Neural cell (in vitro differentiated cells): ENCODE results near the gene ASCL5. TPM values are rescaled to one million over a fixed set of nuclear protein-coding genes. Genes with fewer than 3 reads are reported as not detected.

Source experiments
- H2AFZ ChIP-seq: fragments of 200-600, 300-800 bp; sonication (generic), shearing (Covaris generic); 2 replicates; pipeline ENCODE4 v1.6.0; 2014; ENCODE audit warnings: low read depth, mild to moderate bottlenecking, antibody characterized with exemption, low read length, moderate library complexity
- H3F3A ChIP-seq: fragments of 200-600 bp; shearing (Covaris generic); 2 replicates; pipeline ENCODE4 v1.6.1; 2016; ENCODE audit warnings: mild to moderate bottlenecking, moderate library complexity, mixed read lengths, antibody characterized with exemption, low read length; ENCODE audit not compliant: insufficient read depth, poor library complexity, severe bottlenecking
- H3K27ac ChIP-seq: fragments of 200-600, 300-800 bp; sonication (generic), shearing (Covaris generic); 2 replicates; pipeline ENCODE4 v1.5.1; 2014; ENCODE audit warnings: mild to moderate bottlenecking, low read length, moderate library complexity
- H3K27me3 ChIP-seq: fragments of 300-800, 200-600 bp; sonication (generic), shearing (Covaris generic); 2 replicates; pipeline ENCODE4 v1.6.0; 2014; ENCODE audit warnings: mild to moderate bottlenecking, low read depth, low read length, moderate library complexity; ENCODE audit not compliant: insufficient read depth
- H3K36me3 ChIP-seq: fragments of 300-800, 200-600 bp; sonication (generic), shearing (Covaris generic); 2 replicates; pipeline ENCODE4 v1.5.1; 2014; ENCODE audit warnings: mild to moderate bottlenecking, antibody characterized with exemption, low read length, moderate library complexity; ENCODE audit not compliant: insufficient read depth
- H3K4me2 ChIP-seq: fragments of 300-800, 200-600 bp; sonication (generic), shearing (Covaris generic); 2 replicates; pipeline ENCODE4 v1.6.0; 2014; ENCODE audit warnings: mild to moderate bottlenecking, low read length
- H3K4me3 ChIP-seq: fragments of 300-800, 200-600 bp; sonication (generic), shearing (Covaris generic); 2 replicates; pipeline ENCODE4 v1.5.1; 2014; ENCODE audit warnings: mild to moderate bottlenecking, low read length, moderate library complexity
- H3K79me2 ChIP-seq: fragments of 200-600 bp; shearing (Covaris generic); replicated peaks from 2 replicates; pipeline ENCODE4 v1.6.0; 2014; ENCODE audit warnings: mild to moderate bottlenecking, low read length, moderate library complexity; ENCODE audit not compliant: insufficient read depth
- H3K9ac ChIP-seq: fragments of 300-800, 200-600 bp; sonication (generic), shearing (Covaris generic); 2 replicates; pipeline ENCODE4 v1.6.1; 2016; ENCODE audit warnings: mild to moderate bottlenecking, low read length, mixed read lengths
- H3K9me2 ChIP-seq: fragments of 200-600 bp; shearing (Covaris generic); 2 replicates; pipeline ENCODE4 v1.6.1; 2016; ENCODE audit warnings: mild to moderate bottlenecking, low read length, mixed read lengths; ENCODE audit not compliant: insufficient read depth
- H3K9me3 ChIP-seq: fragments of 200-600, 300-800 bp; sonication (generic), shearing (Covaris generic); 2 replicates; pipeline ENCODE4 v1.6.1; 2016; ENCODE audit warnings: mild to moderate bottlenecking, mixed run types, low read length, moderate library complexity, mixed read lengths
- H4K20me1 ChIP-seq: fragments of 200-600 bp; shearing (Covaris generic); 2 replicates; pipeline ENCODE4 v1.6.1; 2016; ENCODE audit warnings: mild to moderate bottlenecking, mixed run types; ENCODE audit not compliant: insufficient read depth
- CTCF ChIP-seq: fragments of 450-650 bp; IDR thresholded peaks from 2 replicates; pipeline ENCODE4 v1.5.1; 2014; ENCODE audit warnings: antibody characterized with exemption, mild to moderate bottlenecking, moderate library complexity; ENCODE audit not compliant: poor library complexity, severe bottlenecking
- EP300 ChIP-seq: fragments of 450-650 bp; conservative IDR thresholded peaks from 2 replicates; pipeline ENCODE4 v1.6.1; 2014; ENCODE audit warnings: antibody characterized with exemption, mild to moderate bottlenecking, moderate library complexity; ENCODE audit not compliant: poor library complexity, severe bottlenecking
- EZH2 ChIP-seq: fragments of 200-600, 300-800 bp; shearing (Covaris generic), sonication (generic); IDR thresholded peaks from 2 replicates; pipeline ENCODE4 v1.6.1; 2014; ENCODE audit warnings: antibody characterized with exemption, low read length, borderline replicate concordance, mild to moderate bottlenecking; ENCODE audit not compliant: insufficient read depth, poor library complexity, severe bottlenecking
- MXI1 ChIP-seq: fragments of 450-650 bp; conservative IDR thresholded peaks from 2 replicates; pipeline ENCODE4 v1.6.1; 2014; ENCODE audit warnings: antibody characterized with exemption, mild to moderate bottlenecking; ENCODE audit not compliant: poor library complexity, severe bottlenecking
- POLR2AphosphoS5 ChIP-seq: IDR thresholded peaks from 2 replicates; pipeline ENCODE4 v1.6.1; 2012
- RAD21 ChIP-seq: fragments of 450-650 bp; conservative IDR thresholded peaks from 2 replicates; pipeline ENCODE4 v1.6.1; 2014; ENCODE audit warnings: antibody characterized with exemption, mild to moderate bottlenecking, moderate library complexity
- REST ChIP-seq: IDR thresholded peaks from 2 replicates; pipeline ENCODE4 v1.6.1; 2012; ENCODE audit warnings: borderline replicate concordance
- SMC3 ChIP-seq: fragments of 450-650 bp; conservative IDR thresholded peaks from 2 replicates; pipeline ENCODE4 v1.6.1; 2014; ENCODE audit warnings: antibody characterized with exemption, mild to moderate bottlenecking, moderate library complexity; ENCODE audit not compliant: poor library complexity
- TAF1 ChIP-seq: IDR thresholded peaks from 2 replicates; pipeline ENCODE4 v1.6.1; 2012; ENCODE audit warnings: low read depth
- polyA plus RNA-seq: library from polyadenylated mRNA; depleted of rRNA; stranded (reverse); fragments of >200 nt; gene quantifications from 2 replicates; pipeline ENCODE4 v1.2.3, GENCODE V29; 2014

Gene ASCL5
- polyA plus RNA-seq, 1 donor from 2014 or later = not detected

- no peak overlapping the region for H3K9ac ChIP-seq
- TF ChIP-seq POLR2AphosphoS5 (no peak), SMC3 (no peak), MXI1 (no peak), EZH2 (no peak), EP300 (no peak), TAF1 (no peak), REST (no peak), CTCF (no peak), RAD21 (no peak)
Observed at GRCh38 chr1:201069636-201070035, 57.3 kb downstream of the ASCL5 start.

GRCh38 chr1:201068976-201069375, 58.0 kb downstream of the ASCL5 start:
- Histone ChIP-seq H3K9me3 (no peaks in the 10 kb centered on the region), H3K4me2 (no peak overlapping the region), H3K4me3 (no peak overlapping the region), H3K36me3 (no peaks in the 10 kb centered on the region), H3K27ac (no peak overlapping the region), H4K20me1 (no peaks in the 10 kb centered on the region), H3K9me2 (no peaks in the 10 kb centered on the region), H3K27me3 (no peaks in the 10 kb centered on the region), H3K79me2 (no peaks in the 10 kb centered on the region), H2AFZ (no peak overlapping the region), H3K9ac (no peak overlapping the region), H3F3A (no peaks in the 10 kb centered on the region)
- TF ChIP-seq CTCF (no peak), SMC3 (no peak), EP300 (no peak), TAF1 (no peak), EZH2 (no peak)

More at GRCh38 chr1:201069636-201070035, 57.3 kb downstream of the ASCL5 start:
- H3K27me3 ChIP-seq = no peaks in the 10 kb centered on the region
- H3K9me2 ChIP-seq = no peaks in the 10 kb centered on the region
- no peaks in the 10 kb centered on the region for H3K36me3 ChIP-seq
- no peak overlapping the region for H3K4me2 ChIP-seq
- H3F3A ChIP-seq = no peaks in the 10 kb centered on the region
- H3K27ac ChIP-seq = no peak overlapping the region
- H2AFZ ChIP-seq = no peak overlapping the region
- H3K79me2 ChIP-seq = no peaks in the 10 kb centered on the region
- no peaks in the 10 kb centered on the region for H3K9me3 ChIP-seq
- no peaks in the 10 kb centered on the region for H4K20me1 ChIP-seq
- H3K4me3 ChIP-seq = no peak overlapping the region
